WTC11 (cell line): ENCODE measurements around the gene OSCAR. TPM values are rescaled to one million over a fixed set of nuclear protein-coding genes. Genes with fewer than 3 reads are reported as not detected.

ENCODE experiments used
- ATAC-seq: fragments of 200-7000 bp; cut with Tn5 transposase; 2 replicates; pipeline ENCODE4 v1.10.0; 2021; ENCODE audit warnings: mild to moderate bottlenecking, moderate library complexity
- CTCF ChIA-PET: fragments of 300-600 bp; sonication (Branson Sonifier 250); formaldehyde crosslinking; loops from one replicate; lab custom pipeline; 2021; ENCODE audit warnings: antibody characterized with exemption; lab: Charles Lee
- POLR2A ChIA-PET: fragments of 350-600 bp; sonication (Branson Sonifier 250); formaldehyde crosslinking; loops from one replicate; lab custom pipeline; 2021; ENCODE audit warnings: antibody characterized with exemption; lab: Charles Lee
- DNase-seq: peaks from one replicate; pipeline ENCODE4 v3.0.0; 2021; ENCODE audit warnings: low spot score
- H3K27ac Mint-ChIP-seq: 2 replicates; pipeline ENCODE4 v1.8.0; 2021; ENCODE audit warnings: mixed read lengths
- H3K27me3 Mint-ChIP-seq: 2 replicates; pipeline ENCODE4 v1.8.0; 2021; ENCODE audit warnings: low read depth, mild to moderate bottlenecking, moderate library complexity, mixed read lengths
- H3K36me3 Mint-ChIP-seq: 2 replicates; pipeline ENCODE4 v1.8.0; 2021; ENCODE audit warnings: mixed read lengths
- H3K4me1 Mint-ChIP-seq: 2 replicates; pipeline ENCODE4 v1.8.0; 2022; ENCODE audit warnings: mixed read lengths
- H3K4me3 Mint-ChIP-seq: 2 replicates; pipeline ENCODE4 v1.8.0; 2021; ENCODE audit warnings: mild to moderate bottlenecking, moderate library complexity, mixed read lengths
- H3K9me3 Mint-ChIP-seq: 2 replicates; pipeline ENCODE4 v1.8.0; 2021; ENCODE audit warnings: mixed read lengths
- ARID4B ChIP-seq: sonication (generic); formaldehyde crosslinking; IDR thresholded peaks from 2 replicates; pipeline ENCODE4 v1.8.0; 2023; ENCODE audit warnings: missing genetic modification reagents, mild to moderate bottlenecking, borderline replicate concordance
- CTCF ChIP-seq: fragments of 200-600 bp; IDR thresholded peaks from 2 replicates; pipeline ENCODE4 v1.8.0; 2022; ENCODE audit warnings: antibody characterized with exemption
- ELF4 ChIP-seq: sonication (generic); formaldehyde crosslinking; IDR thresholded peaks from 2 replicates; pipeline ENCODE4 v1.8.1; 2022; ENCODE audit warnings: low read depth, mild to moderate bottlenecking, moderate library complexity, missing genetic modification reagents
- HMGA2 ChIP-seq: fragments of 250-450 bp; sonication (Bioruptor Pico); IDR thresholded peaks from 2 replicates; pipeline ENCODE4 v1.4.0; 2021; ENCODE audit warnings: mild to moderate bottlenecking, moderate library complexity
- JAZF1 ChIP-seq: fragments of 250-450 bp; sonication (Bioruptor Pico); IDR thresholded peaks from 2 replicates; pipeline ENCODE4 v1.9.0; 2021; ENCODE audit warnings: moderate library complexity, mild to moderate bottlenecking, inconsistent platforms
- NR2C2 ChIP-seq: sonication (generic); formaldehyde crosslinking; IDR thresholded peaks from 2 replicates; pipeline ENCODE4 v1.8.0; 2022; ENCODE audit warnings: mild to moderate bottlenecking, missing genetic modification reagents
- PRRX2 ChIP-seq: fragments of 250-450 bp; sonication (Bioruptor Pico); IDR thresholded peaks from 2 replicates; pipeline ENCODE4 v1.8.0; 2021; ENCODE audit warnings: mild to moderate bottlenecking
- RELA ChIP-seq: sonication (generic); formaldehyde crosslinking; IDR thresholded peaks from 2 replicates; pipeline ENCODE4 v1.8.1; 2022; ENCODE audit warnings: missing genetic modification reagents, mild to moderate bottlenecking, borderline replicate concordance
- SMAD3 ChIP-seq: sonication (generic); formaldehyde crosslinking; IDR thresholded peaks from 2 replicates; pipeline ENCODE4 v1.8.0; 2022; ENCODE audit warnings: missing genetic modification reagents, mild to moderate bottlenecking, borderline replicate concordance
- SMAD4 ChIP-seq: sonication (generic); formaldehyde crosslinking; IDR thresholded peaks from 2 replicates; pipeline ENCODE4 v1.8.0; 2022; ENCODE audit warnings: mild to moderate bottlenecking, missing genetic modification reagents
- SP1 ChIP-seq: sonication (generic); formaldehyde crosslinking; conservative IDR thresholded peaks from 2 replicates; pipeline ENCODE4 v1.8.1; 2022; ENCODE audit warnings: missing genetic modification reagents
- ZMAT4 ChIP-seq: fragments of 250-450 bp; sonication (Bioruptor Pico); IDR thresholded peaks from 2 replicates; pipeline ENCODE4 v1.9.0; 2021; ENCODE audit warnings: mild to moderate bottlenecking
- ZNF121 ChIP-seq: sonication (generic); formaldehyde crosslinking; IDR thresholded peaks from 2 replicates; pipeline ENCODE4 v1.8.0; 2023; ENCODE audit warnings: missing genetic modification reagents
- ZNF219 ChIP-seq: sonication (generic); formaldehyde crosslinking; IDR thresholded peaks from 2 replicates; pipeline ENCODE4 v1.8.0; 2023; ENCODE audit warnings: missing genetic modification reagents, mild to moderate bottlenecking, borderline replicate concordance
- ZNF232 ChIP-seq: sonication (generic); formaldehyde crosslinking; IDR thresholded peaks from 2 replicates; pipeline ENCODE4 v1.8.0; 2022; ENCODE audit warnings: mild to moderate bottlenecking, missing genetic modification reagents
- total RNA-seq: library from RNA; stranded (reverse); gene quantifications from 3 replicates; pipeline ENCODE4 v1.2.3, GENCODE V29; 2021

OSCAR gene
- total RNA-seq, 1 experiment from 2014 or later: 2.3 TPM

- TF ChIP-seq ELF4 (no peak), PRRX2 (CRISPR knock-in tag) (no peak), ZNF219 (no peak), RELA (CRISPR knock-in tag) (no peak), ZNF121 (CRISPR knock-in tag) (no peak)
- Mint-ChIP-seq H3K36me3 (peaks cover 56% of the 10 kb centered on the region), H3K9me3 (no peaks in the 10 kb centered on the region), H3K4me3 (no peak overlapping the region), H3K4me1 (no peaks in the 10 kb centered on the region), H3K27me3 (no peaks in the 10 kb centered on the region), H3K27ac (no peak overlapping the region)
- DNase-seq: no peak
- POLR2A ChIA-PET: no interaction called here
- ATAC-seq: no peak
- CTCF ChIA-PET: no interaction called here
Measured at GRCh38 chr19:54127688-54128440, 27.3 kb upstream of the OSCAR start.

GRCh38 chr19:54125713-54126112 is 25.1 kb upstream of the OSCAR start:
- POLR2A ChIA-PET: no interaction called here
- Mint-ChIP-seq H3K36me3 (peaks cover 58% of the 10 kb centered on the region), H3K27ac (no peak overlapping the region), H3K27me3 (no peaks in the 10 kb centered on the region), H3K4me1 (no peaks in the 10 kb centered on the region), H3K4me3 (no peak overlapping the region), H3K9me3 (no peaks in the 10 kb centered on the region)
- no peak for TF ChIP-seq ZNF121 (CRISPR knock-in tag)
- DNase-seq (no peak), ATAC-seq (no peak)
- CTCF ChIA-PET: no interaction called here

- H3K4me3 Mint-ChIP-seq: no peak overlapping the region
- H3K27ac Mint-ChIP-seq: no peak overlapping the region
- H3K36me3 Mint-ChIP-seq: peaks cover 60% of the 10 kb centered on the region
- CTCF ChIA-PET: interaction anchor here (1.2 to 1.5 kb wide), 2 partner anchors 13 to 212 kb away, joined by 3 to 4 read pairs; partner anchors contain the start of gene CNOT3
- TF ChIP-seq SMAD4 (CRISPR knock-in tag) (no peak), PRRX2 (CRISPR knock-in tag) (no peak), CTCF (no peak), SP1 (CRISPR knock-in tag) (no peak), HMGA2 (no peak), SMAD3 (CRISPR knock-in tag) (no peak), ZNF232 (CRISPR knock-in tag) (no peak), ARID4B (CRISPR knock-in tag) (no peak)
- POLR2A ChIA-PET: no interaction called here
- H3K9me3 Mint-ChIP-seq: no peaks in the 10 kb centered on the region
- no peak for ATAC-seq
- no peak for DNase-seq
- no peaks in the 10 kb centered on the region for H3K4me1 Mint-ChIP-seq
- H3K27me3 Mint-ChIP-seq: no peaks in the 10 kb centered on the region
Measured at GRCh38 chr19:54124393-54124792, 23.8 kb upstream of the OSCAR start.

- no peak overlapping the region for H3K4me3 Mint-ChIP-seq
- no peaks in the 10 kb centered on the region for H3K4me1 Mint-ChIP-seq
- ChIA-PET CTCF (interaction anchor here (1.2 to 1.5 kb wide), 2 partner anchors 13 to 211 kb away, joined by 3 to 4 read pairs; partner anchors contain the start of gene CNOT3), POLR2A (no interaction called here)
- no peak for DNase-seq
- H3K36me3 Mint-ChIP-seq: peaks cover 62% of the 10 kb centered on the region
- H3K27me3 Mint-ChIP-seq: no peaks in the 10 kb centered on the region
- no peak overlapping the region for H3K27ac Mint-ChIP-seq
- TF ChIP-seq NR2C2 (CRISPR knock-in tag): no peak
- TF ChIP-seq JAZF1 (CRISPR knock-in tag): no peak
- no peak for TF ChIP-seq ZMAT4 (CRISPR knock-in tag)
- no peaks in the 10 kb centered on the region for H3K9me3 Mint-ChIP-seq
- ATAC-seq: no peak
Measured at GRCh38 chr19:54123682-54124081, 23.1 kb upstream of the OSCAR start.
